Ascending aorta (tissue), 2 donors: ENCODE measurements around the gene YPEL3. TPM values are rescaled to one million over a fixed set of nuclear protein-coding genes. Genes with fewer than 3 reads are reported as not detected.

Experiments
- DNase-seq, 2 donors: peaks; one replicate each; pipeline ENCODE4 v3.0.0-alpha.2; 2019; ENCODE audit warnings: low spot score in 2 of 2
- H3K27ac ChIP-seq, 2 donors: fragments of 200-600 bp; sonication (generic); one replicate each; pipeline ENCODE4 v1.5.1; 2016 to 2017; ENCODE audit warnings: mild to moderate bottlenecking in 1 of 2
- H3K27me3 ChIP-seq: fragments of 200-600 bp; sonication (generic); one replicate; pipeline ENCODE4 v1.5.1; 2017
- H3K36me3 ChIP-seq, 2 donors: fragments of 200-600 bp; sonication (generic); one replicate each; pipeline ENCODE4 v1.5.1; 2016
- H3K4me1 ChIP-seq, 2 donors: fragments of 200-600 bp; sonication (generic); one replicate each; pipeline ENCODE4 v1.5.1; 2016 to 2017; ENCODE audit warnings: mild to moderate bottlenecking in 1 of 2
- H3K4me3 ChIP-seq, 2 donors: fragments of 200-600 bp; sonication (generic); one replicate each; pipeline ENCODE4 v1.5.1; 2016 to 2017; ENCODE audit warnings: mild to moderate bottlenecking in 1 of 2
- H3K9me3 ChIP-seq, 2 donors: fragments of 200-600 bp; sonication (generic); one replicate each; pipeline ENCODE4 v1.5.1; 2016
- CTCF ChIP-seq, 3 experiments: fragments of 200-600 bp in 2 of 3; fragments of 450-650 bp in 1 of 3; sonication (generic) in 2 of 3; IDR thresholded peaks; one replicate each; pipeline ENCODE4 v1.5.1; 2016 to 2019; ENCODE audit warnings: antibody characterized with exemption in 3 of 3, mild to moderate bottlenecking in 1 of 3, moderate library complexity in 1 of 3
- intact Hi-C: fragments of 100-400 bp; cut with DNase I; formaldehyde crosslinking; loops from one replicate; pipeline ENCODE4 v1.15.1; 2023
- total RNA-seq: library from RNA; depleted of rRNA; stranded (reverse); fragments of >200 nt; gene quantifications from one replicate; pipeline ENCODE4 v1.1.0, GENCODE V29; 2016

Gene YPEL3
- total RNA-seq, 1 donor from 2014 or later, result 98.6 TPM

DNA sequence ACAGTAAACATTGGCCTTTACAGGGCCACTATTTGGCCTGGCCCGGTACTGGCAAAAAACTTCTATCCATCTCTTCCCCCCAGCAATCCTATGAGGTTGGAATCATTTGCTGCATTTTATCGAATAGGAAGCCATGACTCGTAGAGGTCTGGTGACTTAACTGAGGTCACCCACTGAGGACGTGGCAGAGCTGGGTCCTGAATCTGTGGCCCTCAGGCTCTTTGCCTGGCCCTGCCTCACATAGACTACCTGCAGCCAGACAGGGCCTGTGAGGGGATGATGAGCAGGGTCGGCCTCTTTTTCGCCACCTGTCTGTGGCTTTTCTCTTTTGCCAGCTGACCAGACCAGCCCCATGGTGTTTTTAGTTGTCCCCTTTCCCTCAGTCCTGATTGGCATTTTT lies 18.4 kb downstream of the YPEL3 start:
- H3K36me3 ChIP-seq, result peaks cover 44 to 52% of the 10 kb centered on the region in 2 donors
- TF ChIP-seq CTCF (IDR thresholded peaks at IDR 0.05), result no peak
- peak overlapping the region in 1 of 2 donors; percentile 96 for H3K4me3 ChIP-seq
- H3K9me3 ChIP-seq, result no peaks in the 10 kb centered on the region
- no peak overlapping the region for H3K27ac ChIP-seq
- H3K27me3 ChIP-seq, result no peaks in the 10 kb centered on the region
- peaks cover 6 to 19% of the 10 kb centered on the region in 2 donors for H3K4me1 ChIP-seq
- DNase-seq, result no peak
- intact Hi-C loops, result loop anchor here (2.0 kb wide), 1 partner anchor 13 kb away; the partner anchor contains the start of gene TBX6

- Histone ChIP-seq H3K9me3 (no peaks in the 10 kb centered on the region), H3K27ac (peak overlapping the region; percentile 92 to 93), H3K36me3 (peaks cover 44 to 51% of the 10 kb centered on the region in 2 donors), H3K4me3 (peak overlapping the region; percentile 69 to 96), H3K27me3 (no peaks in the 10 kb centered on the region), H3K4me1 (peaks cover 6 to 19% of the 10 kb centered on the region in 2 donors)
- DNase-seq, result no peak
- intact Hi-C loops, result loop anchor here (2.0 kb wide), 1 partner anchor 14 kb away; the partner anchor contains the start of gene TBX6
- no peak for TF ChIP-seq CTCF (IDR thresholded peaks at IDR 0.05)
Measured at GRCh38 chr16:30076276-30076791, 19.7 kb downstream of the YPEL3 start.

GRCh38 chr16:30075503-30076275 lies 20.3 kb downstream of the YPEL3 start, which contains the start of gene PPP4C:
PPP4C (plus strand) TSS chr16:30075994; CDS start chr16:30076378, 384 bp downstream.
- no peaks in the 10 kb centered on the region for H3K27me3 ChIP-seq
- TF ChIP-seq CTCF (IDR thresholded peaks at IDR 0.05), result peak in 1 of 3 experiments; percentile 17
- H3K9me3 ChIP-seq, result no peaks in the 10 kb centered on the region
- peak within 1 kb of the TSS; percentile 69 to 96 for H3K4me3 ChIP-seq
- H3K36me3 ChIP-seq, result peaks cover 44 to 51% of the 10 kb centered on the region in 2 donors
- intact Hi-C loops, result loop anchor here (1.0 to 2.0 kb wide), 2 partner anchors 10 to 15 kb away; partner anchors contain the start of genes ALDOA and TBX6
- H3K4me1 ChIP-seq, result peaks cover 6 to 19% of the 10 kb centered on the region in 2 donors
- DNase-seq, result peak; percentile 46 to 95
- H3K27ac ChIP-seq, result peak within 1 kb of the TSS; percentile 92 to 93

DNA sequence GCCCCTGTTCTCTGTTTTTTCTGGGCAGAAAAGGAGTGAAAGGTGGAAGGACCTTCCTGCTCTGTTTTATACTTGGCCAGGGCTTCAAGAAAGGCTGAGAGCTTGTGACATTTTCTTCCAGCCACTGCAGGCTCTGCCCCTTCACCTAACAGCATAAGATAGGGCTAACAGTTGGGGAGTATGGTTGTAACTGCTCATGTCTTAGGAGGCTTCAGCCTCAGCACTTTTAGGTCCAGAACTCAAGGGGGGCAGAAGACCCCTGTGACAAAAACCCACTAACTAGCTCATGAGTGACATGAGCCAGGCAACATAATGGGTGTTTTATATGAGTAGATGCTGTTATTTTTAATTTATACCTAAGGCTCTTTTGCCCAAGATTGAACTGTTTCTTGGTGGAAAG lies 25.5 kb downstream of the YPEL3 start:
- intact Hi-C loops, result no loop called here
- no peak for DNase-seq
- Histone ChIP-seq H3K27me3 (no peaks in the 10 kb centered on the region), H3K9me3 (no peaks in the 10 kb centered on the region), H3K36me3 (peaks cover 55 to 63% of the 10 kb centered on the region in 2 donors), H3K4me1 (peaks cover 18 to 43% of the 10 kb centered on the region in 2 donors), H3K4me3 (peak overlapping the region in 1 of 2 donors; percentile 7), H3K27ac (peak overlapping the region in 1 of 2 donors; percentile 14)
- no peak for TF ChIP-seq CTCF (IDR thresholded peaks at IDR 0.05)

DNA sequence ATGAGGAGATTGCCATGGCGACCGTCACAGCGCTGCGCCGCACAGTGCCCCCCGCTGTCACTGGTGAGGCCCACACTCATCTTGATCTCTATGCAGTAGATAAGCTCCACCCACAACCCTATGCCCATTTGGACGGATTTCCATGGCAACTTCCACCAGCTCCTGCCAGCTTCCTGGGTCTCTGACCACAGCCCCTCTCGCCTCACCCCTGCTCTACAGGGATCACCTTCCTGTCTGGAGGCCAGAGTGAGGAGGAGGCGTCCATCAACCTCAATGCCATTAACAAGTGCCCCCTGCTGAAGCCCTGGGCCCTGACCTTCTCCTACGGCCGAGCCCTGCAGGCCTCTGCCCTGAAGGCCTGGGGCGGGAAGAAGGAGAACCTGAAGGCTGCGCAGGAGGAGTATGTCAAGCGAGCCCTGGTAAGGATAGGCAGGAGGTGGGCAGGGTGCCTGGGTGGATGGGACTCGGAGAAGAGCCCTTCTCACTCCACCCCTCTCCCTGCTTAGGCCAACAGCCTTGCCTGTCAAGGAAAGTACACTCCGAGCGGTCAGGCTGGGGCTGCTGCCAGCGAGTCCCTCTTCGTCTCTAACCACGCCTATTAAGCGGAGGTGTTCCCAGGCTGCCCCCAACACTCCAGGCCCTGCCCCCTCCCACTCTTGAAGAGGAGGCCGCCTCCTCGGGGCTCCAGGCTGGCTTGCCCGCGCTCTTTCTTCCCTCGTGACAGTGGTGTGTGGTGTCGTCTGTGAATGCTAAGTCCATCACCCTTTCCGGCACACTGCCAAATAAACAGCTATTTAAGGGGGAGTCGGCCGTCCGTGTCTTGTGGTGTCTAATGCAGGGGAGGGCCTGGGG lies 26.2 kb downstream of the YPEL3 start:
- no peak for TF ChIP-seq CTCF (IDR thresholded peaks at IDR 0.05)
- peak overlapping the region; percentile 14 to 31 for H3K27ac ChIP-seq
- DNase-seq, result no peak
- H3K27me3 ChIP-seq, result no peaks in the 10 kb centered on the region
- H3K36me3 ChIP-seq, result peaks cover 55 to 63% of the 10 kb centered on the region in 2 donors
- H3K9me3 ChIP-seq, result no peaks in the 10 kb centered on the region
- intact Hi-C loops, result loop anchor here (5.0 to 10.0 kb wide), 3 partner anchors 248 to 585 kb away; partner anchors contain the start of genes FBRS, MAZ, MVP and PRR14
- peaks cover 18 to 38% of the 10 kb centered on the region in 2 donors for H3K4me1 ChIP-seq
- H3K4me3 ChIP-seq, result peak overlapping the region in 1 of 2 donors; percentile 7
